Activated CD4-positive, alpha-beta T cell treated with anti-CD3 and anti-CD28 coated beads, Interleukin-2, amount 50 U/mL, for 16 hours (primary cell): ENCODE data around the gene VANGL2.

Experiments used
- DNase-seq: peaks from one replicate; pipeline ENCODE4 v3.0.0-alpha.2; 2020

VANGL2 gene

DNA sequence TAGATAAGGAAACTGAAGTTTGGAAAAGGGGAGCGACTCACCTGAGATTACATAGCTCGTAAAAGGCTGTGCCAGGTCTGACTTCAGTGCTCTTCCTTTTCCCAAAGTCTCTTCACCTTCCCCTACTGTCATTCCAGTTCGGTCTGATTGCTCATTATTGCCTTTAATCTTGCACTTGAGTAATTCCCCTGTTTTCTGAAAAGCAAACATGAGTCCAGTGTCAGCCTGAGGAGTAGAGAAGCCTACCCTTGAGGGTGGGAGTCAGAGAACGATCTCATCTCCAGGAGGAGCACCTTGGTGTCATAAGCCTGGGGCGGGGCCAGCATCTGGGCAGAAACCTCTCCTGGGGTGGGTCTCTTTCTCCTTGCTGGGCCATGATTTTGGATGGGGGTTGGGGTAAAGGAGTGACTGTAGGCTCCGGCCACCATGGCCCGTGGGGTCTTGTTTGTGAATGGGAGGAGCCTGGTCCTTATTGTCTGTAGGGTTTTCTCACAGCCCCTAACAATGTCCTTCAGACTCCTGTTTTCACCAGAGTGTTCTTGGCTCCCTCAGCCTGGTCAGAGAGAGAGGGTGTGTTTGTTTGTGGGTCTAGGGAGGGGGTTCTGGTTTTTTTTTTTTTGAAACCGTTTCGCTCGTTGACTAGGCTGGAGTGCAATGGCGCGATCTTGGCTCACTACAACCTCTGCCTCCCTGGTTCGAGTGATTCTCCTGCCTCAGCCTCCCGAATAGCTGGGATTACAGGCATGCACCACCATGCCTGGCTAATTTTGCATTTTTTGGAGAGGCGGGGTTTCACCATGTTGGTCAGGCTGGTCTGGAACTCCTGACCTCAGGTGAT lies 6.0 kb downstream of the VANGL2 start:
- no peak for DNase-seq

DNA sequence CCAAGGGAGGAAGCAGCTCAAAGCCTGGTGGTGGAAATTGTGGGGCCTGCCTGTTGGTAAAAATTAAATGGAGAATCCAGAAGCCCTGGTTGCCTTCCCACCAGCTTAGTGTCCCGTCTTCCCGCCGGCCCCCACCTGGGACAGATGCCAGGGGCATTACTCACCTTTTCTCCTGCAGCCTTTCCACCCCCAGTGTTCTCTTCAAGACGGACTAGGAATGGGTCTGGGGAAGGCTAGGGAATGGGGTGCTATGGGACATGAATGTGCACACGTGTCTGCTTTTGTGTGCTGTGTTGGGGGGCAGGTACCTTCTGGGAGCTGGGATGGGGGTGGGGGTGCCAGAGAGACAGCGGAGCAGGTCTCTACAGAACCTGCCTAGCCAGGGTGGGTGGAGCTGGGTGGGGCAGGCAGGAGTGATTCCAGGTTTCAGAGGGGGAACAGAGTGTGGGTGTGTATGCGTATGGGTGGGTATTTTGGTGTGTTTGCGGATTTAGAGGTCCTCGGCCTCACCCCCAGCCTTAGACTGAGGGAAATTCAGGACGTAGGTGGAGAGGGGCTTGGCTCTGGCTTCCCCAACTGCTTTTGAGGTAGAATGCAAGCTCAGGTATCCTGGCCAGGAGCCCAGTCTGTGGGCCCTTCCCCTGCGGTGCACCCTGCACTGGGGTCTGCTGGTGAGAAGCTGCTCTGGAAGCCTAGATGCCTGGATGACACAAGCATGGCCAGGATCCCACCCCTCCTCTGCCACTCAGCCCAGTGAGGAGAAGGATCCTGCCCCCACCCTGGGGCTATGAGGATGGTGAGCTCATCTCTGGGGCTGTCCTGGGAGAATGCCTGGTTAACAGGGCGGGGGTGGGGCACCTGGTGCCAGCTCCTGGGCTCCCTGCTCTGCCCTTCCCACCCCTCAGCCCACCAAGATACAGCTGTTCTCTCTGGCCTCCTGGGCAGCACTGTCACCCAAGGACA lies 7.8 kb downstream of the VANGL2 start:
- no peak for DNase-seq

DNA sequence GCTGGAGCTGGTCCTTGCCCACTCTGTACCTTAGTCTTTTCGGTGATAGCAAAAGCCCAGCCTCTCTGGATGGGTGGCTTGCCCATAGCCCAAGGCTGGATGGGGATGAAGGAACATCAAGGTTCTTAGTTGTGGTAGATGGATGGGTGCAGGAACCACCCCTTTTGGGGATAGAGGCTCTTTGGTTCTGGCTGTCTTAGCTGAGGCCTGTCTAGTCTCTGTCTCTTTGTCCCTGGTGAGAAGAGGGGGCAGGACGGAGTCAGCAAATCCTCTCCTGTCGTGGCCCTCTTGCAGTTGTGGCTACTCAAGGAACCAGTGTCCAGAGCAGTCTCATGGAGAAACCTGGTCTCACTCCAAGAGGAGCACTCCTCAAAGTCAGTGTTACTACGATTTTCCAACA lies 8.5 kb downstream of the VANGL2 start:
- no peak for DNase-seq

DNA sequence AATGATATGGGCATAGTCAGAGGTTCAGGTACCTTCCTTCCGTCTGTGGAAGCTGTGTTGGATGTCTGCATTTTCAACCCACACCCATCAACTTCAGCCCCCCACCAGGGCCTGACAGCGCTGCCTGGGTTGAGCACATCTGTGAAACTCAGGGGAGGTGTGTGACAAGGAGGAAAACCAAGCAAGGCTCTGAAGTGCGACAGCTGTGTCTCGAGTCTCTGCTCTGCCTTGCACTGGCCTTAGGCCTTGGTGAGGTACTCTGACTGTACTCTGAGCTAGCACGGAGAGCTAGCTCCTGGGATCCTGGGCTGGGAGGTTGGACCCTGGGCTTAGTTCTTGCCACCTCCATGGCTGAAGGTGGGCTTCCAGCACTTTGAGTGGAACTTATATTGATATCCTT lies 9.1 kb downstream of the VANGL2 start:
- no peak for DNase-seq

DNA sequence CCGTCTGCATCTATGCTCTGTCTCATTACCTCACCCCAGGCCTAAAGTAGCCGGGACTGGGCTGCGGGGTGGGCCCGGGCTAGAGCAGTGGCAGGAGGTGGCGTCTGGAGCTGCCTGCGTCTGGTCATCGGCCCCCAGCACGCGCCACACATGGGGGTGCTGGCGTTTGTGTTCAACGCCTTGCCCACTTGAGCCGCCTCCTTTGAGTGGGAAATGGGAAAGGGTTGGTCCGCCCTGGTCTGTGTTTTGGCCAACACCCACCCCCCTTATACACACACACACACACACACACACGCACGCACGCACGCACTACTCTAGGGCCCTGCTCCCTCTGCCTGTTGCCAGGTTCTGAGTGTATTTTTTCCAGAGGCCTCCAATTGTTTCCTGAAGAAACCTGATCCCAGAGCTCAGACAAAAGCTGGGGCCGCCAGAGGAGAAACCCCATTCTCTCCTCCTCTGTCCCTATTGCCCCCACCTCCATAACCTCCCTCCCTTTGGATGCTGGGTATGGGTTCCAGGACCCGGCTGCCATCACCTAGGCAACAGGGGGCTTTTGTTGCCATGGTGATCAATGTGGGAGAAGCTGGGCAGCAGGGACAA lies 10.1 kb downstream of the VANGL2 start:
- DNase-seq: no peak

DNA sequence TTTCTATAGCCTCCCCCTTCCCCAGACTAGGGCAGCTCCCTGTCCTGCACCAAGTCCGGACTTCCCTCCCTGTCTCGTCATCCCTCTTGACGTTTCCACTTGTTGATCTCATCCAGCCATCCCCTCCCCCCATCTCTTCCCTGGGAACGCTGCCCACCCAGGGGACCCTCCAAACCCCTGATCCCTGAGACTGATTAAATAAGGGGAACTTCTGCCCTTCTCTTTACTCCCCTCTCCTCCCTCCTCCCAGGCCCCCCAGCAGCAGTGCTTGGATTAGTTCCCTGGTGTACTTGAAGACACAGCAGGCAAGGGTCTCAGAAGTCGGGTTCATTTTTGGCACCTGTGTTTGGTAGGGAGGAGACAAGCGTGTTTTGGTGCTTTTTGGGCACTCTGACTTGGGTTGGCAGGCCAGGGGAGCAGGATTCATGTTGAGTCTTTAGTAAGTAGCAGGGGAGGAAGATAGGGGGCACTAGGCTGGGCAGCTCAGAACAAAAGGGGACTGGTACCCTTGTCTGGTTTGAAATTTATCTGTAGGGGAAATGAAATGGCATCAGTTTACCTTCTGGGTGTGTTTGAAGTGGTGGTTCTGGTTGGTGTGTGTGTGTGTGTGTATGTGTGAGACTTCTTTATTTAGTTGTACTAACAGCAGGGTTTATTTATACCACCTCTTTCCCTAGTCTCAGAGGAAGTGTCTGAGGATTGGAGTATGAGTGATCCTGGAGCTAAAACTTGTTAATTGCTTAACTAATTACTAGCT lies 11.1 kb downstream of the VANGL2 start:
- no peak for DNase-seq

DNA sequence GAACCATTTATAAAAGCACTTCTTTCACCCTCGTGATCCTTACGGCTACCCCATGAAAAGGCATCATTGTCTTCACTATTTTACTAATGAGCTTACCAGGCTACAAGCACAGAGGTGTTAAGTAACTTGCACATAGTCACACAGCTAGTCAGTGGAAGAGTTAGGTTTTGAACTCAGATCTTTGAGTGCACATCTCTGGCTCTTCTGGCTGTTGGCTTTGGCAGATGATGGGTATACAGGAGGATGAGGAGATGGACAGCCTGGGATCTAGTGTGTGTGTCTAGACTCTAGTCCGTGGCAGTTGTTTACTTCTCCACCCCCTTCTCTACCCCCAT lies 11.6 kb downstream of the VANGL2 start:
- no peak for DNase-seq

DNA sequence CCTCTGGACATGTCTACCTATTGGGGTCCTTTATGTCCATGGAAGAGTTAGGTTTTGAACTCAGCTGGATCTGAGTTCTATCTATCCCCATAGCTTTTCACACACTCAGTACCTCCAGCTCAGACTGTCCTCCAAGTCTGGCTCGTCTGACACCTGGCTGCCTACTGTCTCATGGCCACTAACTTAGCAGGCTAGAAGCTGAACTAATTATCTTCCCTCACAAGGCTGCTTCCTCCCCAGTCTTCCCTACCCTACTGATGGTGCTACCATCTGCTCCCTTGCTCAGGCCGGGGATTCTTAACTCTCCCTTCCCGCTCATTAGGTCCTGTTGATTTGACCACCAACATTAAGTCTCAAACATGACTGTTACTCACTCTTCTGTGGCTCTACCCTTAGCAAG lies 13.4 kb downstream of the VANGL2 start:
- no peak for DNase-seq

DNA sequence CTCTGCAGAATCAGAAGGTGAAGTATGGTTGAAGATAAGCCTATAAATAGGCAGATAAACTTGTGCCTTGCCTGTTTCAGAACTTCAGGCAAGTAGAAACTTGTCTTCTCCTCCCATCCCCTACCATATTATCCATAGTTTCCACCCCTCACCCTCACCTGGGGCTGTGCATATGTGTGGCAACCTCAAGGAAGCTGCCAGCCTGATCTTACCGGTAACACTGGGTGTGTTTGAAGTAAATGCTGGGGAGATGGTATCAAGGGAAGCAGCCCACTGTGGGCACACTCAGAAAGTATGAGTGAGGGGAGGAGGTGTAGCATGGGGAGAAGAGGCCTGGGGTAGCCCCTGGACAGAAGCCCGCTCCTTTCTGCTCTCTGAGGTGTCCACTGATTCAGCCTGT lies 14.5 kb downstream of the VANGL2 start:
- DNase-seq: no peak

DNA sequence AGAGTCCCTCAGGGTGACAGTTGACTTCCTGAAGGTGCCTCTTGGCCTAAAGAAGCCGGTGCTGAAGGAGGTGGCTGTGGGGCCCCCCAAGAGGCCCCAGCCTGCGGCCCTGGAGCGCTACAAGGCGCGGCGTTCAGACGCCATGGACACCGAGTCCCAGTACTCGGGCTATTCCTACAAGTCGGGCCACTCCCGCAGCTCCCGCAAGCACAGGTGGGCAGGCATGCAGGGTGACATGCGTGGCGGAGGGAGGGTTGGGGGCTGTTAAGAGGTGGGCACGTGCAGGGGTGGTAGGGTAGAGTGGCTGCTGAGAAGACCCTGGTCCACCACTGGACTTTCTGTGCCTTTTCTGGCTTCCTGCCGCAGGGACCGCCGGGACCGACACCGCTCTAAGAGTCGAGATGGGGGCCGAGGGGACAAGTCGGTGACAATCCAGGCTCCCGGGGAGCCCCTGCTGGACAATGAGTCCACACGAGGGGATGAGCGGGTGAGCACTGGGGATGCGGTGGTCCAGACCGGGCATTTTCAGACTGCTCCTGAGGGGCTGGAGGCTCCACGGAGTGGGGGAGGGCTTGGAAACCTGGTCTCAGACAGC lies 15.4 kb downstream of the VANGL2 start:
- no peak for DNase-seq

DNA sequence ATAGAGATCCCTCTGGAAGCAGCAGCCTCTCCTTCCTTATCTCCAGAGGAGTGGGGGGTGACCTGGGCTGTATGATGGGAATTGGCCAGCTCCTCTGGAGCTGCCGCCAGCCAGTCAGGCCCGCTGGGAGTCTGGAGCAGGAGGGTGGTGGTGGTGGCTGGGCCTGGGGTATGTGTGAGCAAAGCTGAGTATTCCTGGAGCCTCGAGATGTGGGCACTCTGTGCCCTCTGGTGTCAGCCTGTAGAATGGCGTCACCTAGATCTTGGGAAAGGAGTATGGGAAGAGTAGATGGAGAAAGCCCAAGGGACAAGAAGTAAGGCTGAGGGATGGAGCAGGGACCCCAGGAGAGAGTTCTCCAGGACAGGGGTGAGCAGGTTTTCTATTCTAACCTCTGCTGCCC lies 16.0 kb downstream of the VANGL2 start:
- DNase-seq: no peak

DNA sequence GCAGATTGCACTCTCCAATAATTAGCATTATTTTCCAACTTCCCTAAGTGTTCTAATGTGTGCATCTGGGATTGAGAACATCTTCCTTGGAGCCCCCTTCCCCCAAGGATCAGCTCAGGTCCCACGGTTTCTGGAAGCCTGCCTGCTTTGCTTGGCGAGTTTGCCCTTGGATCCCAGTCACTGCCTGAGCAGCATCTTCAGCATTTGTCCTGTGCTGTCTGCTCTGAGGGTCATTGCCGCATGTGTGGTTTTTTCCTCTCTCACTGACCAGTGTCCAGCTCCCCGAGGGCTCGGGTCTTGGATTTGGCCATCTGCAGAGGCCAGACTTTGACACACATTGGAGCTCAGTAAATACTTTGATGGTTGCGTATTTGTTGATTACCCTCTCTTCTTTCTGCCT lies 18.1 kb downstream of the VANGL2 start:
- DNase-seq: no peak

DNA sequence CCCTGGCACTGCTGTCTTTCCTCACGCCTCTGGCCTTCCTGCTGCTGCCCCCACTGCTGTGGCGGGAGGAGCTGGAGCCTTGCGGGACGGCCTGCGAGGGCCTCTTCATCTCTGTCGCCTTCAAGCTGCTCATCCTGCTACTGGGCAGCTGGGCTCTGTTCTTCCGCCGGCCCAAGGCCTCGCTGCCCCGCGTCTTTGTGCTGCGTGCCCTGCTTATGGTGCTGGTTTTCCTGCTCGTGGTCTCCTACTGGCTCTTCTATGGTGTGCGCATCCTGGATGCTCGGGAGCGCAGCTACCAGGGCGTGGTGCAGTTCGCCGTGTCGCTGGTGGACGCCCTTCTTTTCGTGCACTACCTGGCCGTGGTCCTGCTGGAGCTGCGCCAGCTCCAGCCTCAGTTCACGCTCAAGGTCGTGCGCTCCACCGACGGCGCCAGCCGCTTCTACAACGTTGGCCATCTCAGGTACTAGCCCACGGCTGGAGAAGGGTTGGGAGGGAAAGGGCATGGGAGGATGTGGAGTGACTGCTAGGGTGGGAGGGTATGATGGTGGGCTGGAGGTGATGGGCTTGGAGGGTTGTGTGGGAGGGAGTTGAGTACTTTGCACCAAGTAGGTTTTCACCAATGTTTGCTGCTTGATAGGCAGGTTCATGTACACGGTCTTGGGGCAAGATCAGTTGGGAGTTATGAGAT lies 18.9 kb downstream of the VANGL2 start:
- no peak for DNase-seq

DNA sequence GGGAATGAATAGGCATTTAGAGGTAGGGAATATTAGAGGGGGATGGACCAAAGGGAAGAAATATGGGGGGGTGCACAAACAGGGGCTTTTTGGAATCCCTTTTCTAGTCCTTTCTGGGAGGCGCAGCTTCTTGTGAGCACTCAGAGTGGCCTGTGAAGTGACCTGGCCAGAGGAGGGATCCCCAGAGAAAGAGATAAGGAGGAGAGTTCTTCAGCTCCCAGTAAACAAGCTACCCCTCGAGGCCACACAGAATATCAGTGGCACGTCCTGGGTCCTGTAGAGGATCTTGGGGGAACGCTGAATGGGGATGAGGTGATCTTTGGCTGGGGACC lies 19.4 kb downstream of the VANGL2 start:
- DNase-seq: no peak

DNA sequence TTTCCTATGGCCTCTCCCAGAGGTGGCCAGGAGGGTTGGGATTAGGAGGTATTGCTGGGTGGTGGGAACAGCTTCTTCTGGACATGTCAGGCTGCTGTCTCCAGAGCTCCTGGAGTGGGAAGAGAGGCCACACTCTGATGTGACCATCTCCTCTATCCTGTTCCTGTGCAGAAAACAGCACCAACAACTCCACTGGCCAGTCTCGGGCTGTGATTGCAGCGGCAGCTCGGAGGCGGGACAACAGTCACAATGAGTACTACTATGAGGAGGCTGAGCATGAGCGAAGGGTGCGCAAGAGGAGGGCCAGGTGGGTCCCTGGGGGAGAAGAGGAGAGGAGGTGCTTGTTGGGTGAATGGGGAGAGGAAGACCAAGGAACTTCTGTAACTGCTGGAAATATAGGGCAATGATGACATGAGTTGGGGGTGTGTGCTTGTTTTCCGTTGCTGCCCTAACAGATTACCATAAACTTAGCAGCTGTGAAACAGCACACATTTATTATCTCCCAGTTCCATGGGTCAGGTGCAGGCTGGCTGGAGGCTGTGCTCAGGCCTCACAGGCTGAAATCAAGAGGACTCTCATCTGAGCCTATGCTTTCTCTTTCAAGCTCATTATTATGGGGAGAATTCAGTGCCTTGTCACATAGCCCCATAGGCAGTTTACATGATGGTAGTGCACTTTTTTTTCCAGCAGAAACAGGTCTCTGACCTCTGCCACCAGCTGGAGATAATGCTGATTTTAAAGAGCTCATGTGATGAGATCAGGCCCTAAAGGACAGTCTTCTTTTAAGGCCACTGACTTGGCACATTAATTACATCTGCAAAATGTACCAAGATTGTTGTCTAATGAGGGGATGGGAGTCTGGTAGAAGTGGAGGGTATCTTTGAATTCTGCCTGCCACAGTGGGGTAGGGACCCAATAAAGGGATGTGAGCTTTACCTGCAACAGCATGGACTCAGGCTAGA lies 20.8 kb downstream of the VANGL2 start:
- no peak for DNase-seq

DNA sequence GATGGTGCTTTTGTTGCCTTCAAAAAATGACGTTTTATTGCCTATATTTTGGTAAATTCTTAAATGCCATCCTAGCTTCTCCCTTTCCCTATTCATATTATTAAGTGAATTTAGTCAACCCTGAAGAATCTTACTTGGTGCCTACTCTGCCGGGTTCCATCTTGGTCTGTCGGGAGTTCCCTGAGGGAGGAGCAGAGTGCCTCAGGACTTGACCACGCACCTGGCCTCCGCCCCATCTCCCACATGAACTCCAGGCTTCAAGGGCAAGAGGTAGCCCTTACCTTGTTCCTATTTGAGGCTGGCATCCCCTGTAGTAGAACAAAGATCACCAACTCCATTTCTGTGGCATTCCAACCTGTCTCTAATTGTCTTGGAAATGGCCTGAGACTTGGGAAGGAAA lies 21.5 kb downstream of the VANGL2 start:
- no peak for DNase-seq

DNA sequence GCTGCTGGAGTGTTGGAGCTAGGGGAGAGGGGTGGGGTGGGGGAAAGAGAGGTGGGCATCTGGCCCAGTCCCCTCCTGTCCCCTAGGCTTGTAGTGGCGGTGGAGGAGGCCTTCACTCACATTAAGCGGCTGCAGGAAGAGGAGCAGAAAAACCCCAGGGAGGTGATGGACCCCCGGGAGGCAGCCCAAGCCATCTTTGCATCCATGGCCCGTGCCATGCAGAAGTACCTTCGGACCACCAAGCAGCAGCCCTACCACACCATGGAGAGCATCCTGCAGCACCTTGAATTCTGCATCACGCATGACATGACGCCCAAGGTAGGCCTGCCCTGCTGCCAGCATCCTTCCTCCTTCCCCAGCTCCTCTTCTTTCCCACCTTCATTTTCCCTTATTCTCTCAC lies 23.6 kb downstream of the VANGL2 start:
- DNase-seq: no peak

DNA sequence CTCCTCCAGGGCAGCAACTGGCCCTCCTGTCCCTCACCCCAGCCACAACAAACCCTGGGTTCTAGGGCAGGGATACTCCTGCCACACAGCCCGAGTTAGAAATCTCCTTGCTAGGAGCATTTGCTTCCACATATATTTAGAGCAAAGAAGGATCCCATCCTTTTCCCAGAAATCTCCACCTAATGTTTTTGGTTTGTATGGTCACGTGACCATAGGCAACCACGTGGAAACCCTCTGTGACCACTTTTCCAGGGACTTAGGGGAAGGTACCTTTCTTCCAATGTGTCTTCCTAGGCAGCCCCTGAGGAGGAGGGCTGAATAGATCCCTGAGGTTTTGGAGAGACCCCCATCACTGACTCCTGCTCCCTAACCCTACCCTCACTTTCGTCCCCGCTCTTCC lies 25.5 kb downstream of the VANGL2 start:
- DNase-seq: no peak

DNA sequence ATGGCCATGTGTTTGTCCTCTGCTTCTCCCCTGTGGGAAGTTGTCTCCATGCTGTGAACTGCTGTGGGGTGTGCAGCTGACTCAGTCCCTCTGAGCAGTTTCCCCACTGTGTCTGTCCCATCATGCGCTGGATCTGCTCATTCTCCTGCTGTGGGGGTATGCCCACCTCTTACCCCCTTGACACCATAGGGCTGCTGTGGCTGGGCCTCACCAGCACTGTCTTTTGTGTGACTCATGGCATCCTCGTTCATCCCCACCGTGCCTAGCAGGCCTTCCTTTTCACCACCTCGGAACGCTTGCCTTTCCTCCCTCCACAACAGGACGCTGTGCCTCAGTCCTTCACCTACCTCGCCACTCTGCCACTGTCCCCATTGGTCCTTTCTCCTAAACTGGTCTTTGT lies 27.3 kb downstream of the VANGL2 start:
- no peak for DNase-seq

DNA sequence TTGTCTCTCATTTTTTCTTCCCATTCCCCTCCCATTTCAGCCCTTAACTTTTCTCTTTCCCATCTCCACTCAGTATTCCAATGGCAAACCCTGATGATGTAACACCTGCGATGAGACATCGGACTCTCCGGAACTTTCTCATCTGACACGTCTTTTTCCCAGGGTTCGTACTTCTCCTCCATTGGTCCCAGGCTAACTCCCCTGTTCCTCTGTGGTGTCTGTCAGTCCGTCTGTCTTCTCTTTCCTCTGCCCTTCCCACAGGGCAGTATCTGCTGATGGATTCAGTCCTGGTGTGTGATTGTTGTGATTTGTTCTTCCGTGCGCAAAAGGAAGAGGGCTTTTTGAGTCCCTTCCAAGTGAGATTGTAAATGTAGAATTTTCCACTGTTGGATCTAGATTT lies 27.7 kb downstream of the VANGL2 start:
- DNase-seq: no peak

DNA sequence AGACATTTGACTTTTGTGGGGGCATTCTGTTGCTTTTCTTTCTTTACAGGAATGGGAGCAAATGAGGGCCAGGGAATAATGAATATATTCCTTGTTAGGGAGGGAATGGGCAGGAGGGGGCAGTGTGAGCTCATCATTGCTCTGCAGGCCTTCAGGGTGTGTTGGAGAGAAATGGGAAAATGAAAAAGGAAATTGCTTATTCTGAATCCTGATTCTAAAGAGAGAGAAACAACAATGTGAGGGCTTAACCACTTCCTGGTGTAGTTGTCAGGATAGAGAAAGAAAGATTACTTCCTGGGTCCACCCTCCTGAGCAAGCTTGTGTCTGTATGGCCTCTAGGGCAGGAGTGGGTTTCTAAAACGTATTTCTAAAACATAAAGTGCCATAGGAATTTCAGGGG lies 28.3 kb downstream of the VANGL2 start:
- peak; percentile 68 for DNase-seq
